Keratinocyte (primary cell): ENCODE results near the gene CDC42EP4.

Experiments used
- CTCF ChIP-seq, 3 experiments: IDR thresholded peaks in 1 of 3; conservative IDR thresholded peaks in 1 of 3; optimal IDR thresholded peaks in 1 of 3; 2 replicates in 2 of 3; 3 replicates in 1 of 3; pipeline versions ENCODE3 to v1.5.1; 2011; ENCODE audit warnings: low read length in 3 of 3, mild to moderate bottlenecking in 3 of 3, moderate library complexity in 2 of 3, control low read depth in 1 of 3, inconsistent platforms in 1 of 3; ENCODE audit not compliant: insufficient read depth in 2 of 3; ENCODE audit errors: extremely low read depth in 1 of 3
- EZH2 ChIP-seq: IDR thresholded peaks from one replicate; pipeline ENCODE4 v1.6.1; 2012; ENCODE audit warnings: inconsistent platforms, mild to moderate bottlenecking, low read length, moderate library complexity

- TF ChIP-seq CTCF (optimal IDR thresholded peaks at IDR 0.05 in 1 of 3, IDR thresholded peaks at IDR 0.05 in 1 of 3, conservative IDR thresholded peaks at IDR 0.05 in 1 of 3; ENCODE audit: extremely low read depth in 1 of 3, insufficient read depth in 2 of 3, low read length in 3 of 3): no peak
- no peak for TF ChIP-seq EZH2
Measured at GRCh38 chr17:73291260-73291801, 20.5 kb downstream of the CDC42EP4 start.
